WI38 (cell line): ENCODE results near the gene SNTB2.

Experiments
- H3K4me3 ChIP-seq: 2 replicates; pipeline ENCODE4 v1.5.1; 2011; ENCODE audit warnings: low read depth, mild to moderate bottlenecking, control low read depth, low read length
- CTCF ChIP-seq: IDR thresholded peaks from 2 replicates; pipeline ENCODE4 v1.5.1; 2012; ENCODE audit warnings: low read depth, mild to moderate bottlenecking, control low read depth, low read length

Gene SNTB2

GRCh38 chr16:69169051-69169450 lies 17.9 kb upstream of the SNTB2 start:
- no peak overlapping the region for H3K4me3 ChIP-seq
- no peak for TF ChIP-seq CTCF

- no peak overlapping the region for H3K4me3 ChIP-seq
- no peak for TF ChIP-seq CTCF
Measured at GRCh38 chr16:69169607-69170352, 17.2 kb upstream of the SNTB2 start.

- TF ChIP-seq CTCF: no peak
Measured at GRCh38 chr16:69171325-69172084, 15.5 kb upstream of the SNTB2 start.

GRCh38 chr16:69176033-69176800 lies 10.7 kb upstream of the SNTB2 start:
- no peak for TF ChIP-seq CTCF

More at GRCh38 chr16:69171325-69172084, 15.5 kb upstream of the SNTB2 start:
- no peak overlapping the region for H3K4me3 ChIP-seq

GRCh38 chr16:69179328-69180010 lies 7.5 kb upstream of the SNTB2 start:
- H3K4me3 ChIP-seq: no peak overlapping the region
- TF ChIP-seq CTCF: no peak

More at GRCh38 chr16:69176033-69176800, 10.7 kb upstream of the SNTB2 start:
- H3K4me3 ChIP-seq: no peak overlapping the region

GRCh38 chr16:69180011-69180338 lies 7.0 kb upstream of the SNTB2 start:
- no peak for TF ChIP-seq CTCF

More at GRCh38 chr16:69180011-69180338, 7.0 kb upstream of the SNTB2 start:
- no peak overlapping the region for H3K4me3 ChIP-seq
